ENCODE data around the gene SLC39A6. TPM values are rescaled to one million over a fixed set of nuclear protein-coding genes. Genes with fewer than 3 reads are reported as not detected.

Gene SLC39A6
- total and polyA plus RNA-seq, 2 experiments from 2014 or later = 20.8 to 47.3 TPM

- TF ChIP-seq EZH2phosphoT487 (IDR thresholded peaks at IDR 0.05; ENCODE audit: unreplicated experiment) = no peak
- TF ChIP-seq ZNF114 (CRISPR knock-in tag; IDR thresholded peaks at IDR 0.05) = no peak
- no peak for TF ChIP-seq STAT1 (IDR thresholded peaks at IDR 0.05; ENCODE audit: unreplicated experiment)
- TF ChIP-seq, protein P1, sequence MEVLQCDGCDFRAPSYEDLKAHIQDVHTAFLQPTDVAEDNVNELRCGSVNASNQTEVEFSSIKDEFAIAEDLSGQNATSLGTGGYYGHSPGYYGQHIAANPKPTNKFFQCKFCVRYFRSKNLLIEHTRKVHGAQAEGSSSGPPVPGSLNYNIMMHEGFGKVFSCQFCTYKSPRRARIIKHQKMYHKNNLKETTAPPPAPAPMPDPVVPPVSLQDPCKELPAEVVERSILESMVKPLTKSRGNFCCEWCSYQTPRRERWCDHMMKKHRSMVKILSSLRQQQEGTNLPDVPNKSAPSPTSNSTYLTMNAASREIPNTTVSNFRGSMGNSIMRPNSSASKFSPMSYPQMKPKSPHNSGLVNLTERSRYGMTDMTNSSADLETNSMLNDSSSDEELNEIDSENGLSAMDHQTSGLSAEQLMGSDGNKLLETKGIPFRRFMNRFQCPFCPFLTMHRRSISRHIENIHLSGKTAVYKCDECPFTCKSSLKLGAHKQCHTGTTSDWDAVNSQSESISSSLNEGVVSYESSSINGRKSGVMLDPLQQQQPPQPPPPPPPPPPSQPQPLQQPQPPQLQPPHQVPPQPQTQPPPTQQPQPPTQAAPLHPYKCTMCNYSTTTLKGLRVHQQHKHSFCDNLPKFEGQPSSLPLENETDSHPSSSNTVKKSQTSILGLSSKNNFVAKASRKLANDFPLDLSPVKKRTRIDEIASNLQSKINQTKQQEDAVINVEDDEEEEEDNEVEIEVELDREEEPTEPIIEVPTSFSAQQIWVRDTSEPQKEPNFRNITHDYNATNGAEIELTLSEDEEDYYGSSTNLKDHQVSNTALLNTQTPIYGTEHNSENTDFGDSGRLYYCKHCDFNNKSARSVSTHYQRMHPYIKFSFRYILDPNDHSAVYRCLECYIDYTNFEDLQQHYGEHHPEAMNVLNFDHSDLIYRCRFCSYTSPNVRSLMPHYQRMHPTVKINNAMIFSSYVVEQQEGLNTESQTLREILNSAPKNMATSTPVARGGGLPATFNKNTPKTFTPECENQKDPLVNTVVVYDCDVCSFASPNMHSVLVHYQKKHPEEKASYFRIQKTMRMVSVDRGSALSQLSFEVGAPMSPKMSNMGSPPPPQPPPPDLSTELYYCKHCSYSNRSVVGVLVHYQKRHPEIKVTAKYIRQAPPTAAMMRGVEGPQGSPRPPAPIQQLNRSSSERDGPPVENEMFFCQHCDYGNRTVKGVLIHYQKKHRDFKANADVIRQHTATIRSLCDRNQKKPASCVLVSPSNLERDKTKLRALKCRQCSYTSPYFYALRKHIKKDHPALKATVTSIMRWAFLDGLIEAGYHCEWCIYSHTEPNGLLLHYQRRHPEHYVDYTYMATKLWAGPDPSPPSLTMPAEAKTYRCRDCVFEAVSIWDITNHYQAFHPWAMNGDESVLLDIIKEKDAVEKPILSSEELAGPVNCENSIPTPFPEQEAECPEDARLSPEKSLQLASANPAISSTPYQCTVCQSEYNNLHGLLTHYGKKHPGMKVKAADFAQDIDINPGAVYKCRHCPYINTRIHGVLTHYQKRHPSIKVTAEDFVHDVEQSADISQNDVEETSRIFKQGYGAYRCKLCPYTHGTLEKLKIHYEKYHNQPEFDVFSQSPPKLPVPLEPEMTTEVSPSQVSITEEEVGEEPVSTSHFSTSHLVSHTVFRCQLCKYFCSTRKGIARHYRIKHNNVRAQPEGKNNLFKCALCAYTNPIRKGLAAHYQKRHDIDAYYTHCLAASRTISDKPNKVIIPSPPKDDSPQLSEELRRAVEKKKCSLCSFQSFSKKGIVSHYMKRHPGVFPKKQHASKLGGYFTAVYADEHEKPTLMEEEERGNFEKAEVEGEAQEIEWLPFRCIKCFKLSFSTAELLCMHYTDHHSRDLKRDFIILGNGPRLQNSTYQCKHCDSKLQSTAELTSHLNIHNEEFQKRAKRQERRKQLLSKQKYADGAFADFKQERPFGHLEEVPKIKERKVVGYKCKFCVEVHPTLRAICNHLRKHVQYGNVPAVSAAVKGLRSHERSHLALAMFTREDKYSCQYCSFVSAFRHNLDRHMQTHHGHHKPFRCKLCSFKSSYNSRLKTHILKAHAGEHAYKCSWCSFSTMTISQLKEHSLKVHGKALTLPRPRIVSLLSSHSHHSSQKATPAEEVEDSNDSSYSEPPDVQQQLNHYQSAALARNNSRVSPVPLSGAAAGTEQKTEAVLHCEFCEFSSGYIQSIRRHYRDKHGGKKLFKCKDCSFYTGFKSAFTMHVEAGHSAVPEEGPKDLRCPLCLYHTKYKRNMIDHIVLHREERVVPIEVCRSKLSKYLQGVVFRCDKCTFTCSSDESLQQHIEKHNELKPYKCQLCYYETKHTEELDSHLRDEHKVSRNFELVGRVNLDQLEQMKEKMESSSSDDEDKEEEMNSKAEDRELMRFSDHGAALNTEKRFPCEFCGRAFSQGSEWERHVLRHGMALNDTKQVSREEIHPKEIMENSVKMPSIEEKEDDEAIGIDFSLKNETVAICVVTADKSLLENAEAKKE (CRISPR knock-in tag; IDR thresholded peaks at IDR 0.05) = no peak
- TF ChIP-seq ZNF331 (CRISPR knock-in tag; IDR thresholded peaks at IDR 0.05; ENCODE audit: low read depth) = no peak
- no peak for TF ChIP-seq POLR2AphosphoS5 (IDR thresholded peaks at IDR 0.05; ENCODE audit: low read depth)
- TF ChIP-seq NANOG (IDR thresholded peaks at IDR 0.05; ENCODE audit: borderline replicate concordance) = no peak
- TF ChIP-seq EZH2 (IDR thresholded peaks at IDR 0.05; ENCODE audit: low read depth, unreplicated experiment) = no peak
- TF ChIP-seq CTCF (conservative IDR thresholded peaks at IDR 0.05; ENCODE audit: low read depth in 2 of 2) = no peak
- TF ChIP-seq, protein P2, sequence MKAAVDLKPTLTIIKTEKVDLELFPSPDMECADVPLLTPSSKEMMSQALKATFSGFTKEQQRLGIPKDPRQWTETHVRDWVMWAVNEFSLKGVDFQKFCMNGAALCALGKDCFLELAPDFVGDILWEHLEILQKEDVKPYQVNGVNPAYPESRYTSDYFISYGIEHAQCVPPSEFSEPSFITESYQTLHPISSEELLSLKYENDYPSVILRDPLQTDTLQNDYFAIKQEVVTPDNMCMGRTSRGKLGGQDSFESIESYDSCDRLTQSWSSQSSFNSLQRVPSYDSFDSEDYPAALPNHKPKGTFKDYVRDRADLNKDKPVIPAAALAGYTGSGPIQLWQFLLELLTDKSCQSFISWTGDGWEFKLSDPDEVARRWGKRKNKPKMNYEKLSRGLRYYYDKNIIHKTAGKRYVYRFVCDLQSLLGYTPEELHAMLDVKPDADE (IDR thresholded peaks at IDR 0.05) = no peak
- TF ChIP-seq JUNB (IDR thresholded peaks at IDR 0.05; ENCODE audit: unreplicated experiment) = no peak
- TF ChIP-seq CREB1 (CRISPR knock-in tag; IDR thresholded peaks at IDR 0.05; ENCODE audit: low read depth) = no peak
- TF ChIP-seq REST (IDR thresholded peaks at IDR 0.05; ENCODE audit: unreplicated experiment) = no peak
Measured at GRCh38 chr18:36139245-36139644, 10.1 kb upstream of the SLC39A6 start.

More at GRCh38 chr18:36139245-36139644, 10.1 kb upstream of the SLC39A6 start:
- Histone ChIP-seq H4K20me1 (replicated peaks; ENCODE audit: insufficient read depth) (peaks cover 36% of the 10 kb centered on the region), H3K27me3 (ENCODE audit: insufficient read depth) (no peaks in the 10 kb centered on the region), H3K4me3 (no peak overlapping the region), H3K36me3 (ENCODE audit: insufficient read depth) (peaks cover 70% of the 10 kb centered on the region), H3F3A (replicated peaks; ENCODE audit: low read depth) (no peaks in the 10 kb centered on the region), H2AFZ (no peak overlapping the region), H3K4me1 (ENCODE audit: insufficient read depth) (no peaks in the 10 kb centered on the region), H3K9me2 (ENCODE audit: insufficient read depth) (no peaks in the 10 kb centered on the region), H3K79me2 (replicated peaks; ENCODE audit: insufficient read depth) (peaks cover 29% of the 10 kb centered on the region), H3K4me2 (no peak overlapping the region), H3K27ac (ENCODE audit: low read depth) (no peak overlapping the region)
- Mint-ChIP-seq H3K27ac (no peak overlapping the region), H3K4me3 (no peak overlapping the region), H3K4me1 (no peaks in the 10 kb centered on the region), H3K36me3 (ENCODE audit: low read depth) (peaks cover 76% of the 10 kb centered on the region), H3K9me3 (no peaks in the 10 kb centered on the region), H3K27me3 (ENCODE audit: insufficient read depth, low read depth, poor library complexity) (no peaks in the 10 kb centered on the region)
- ATAC-seq = peak; percentile 41; the same call in 2 of the 3 replicates
- no peak for DNase-seq (ENCODE audit: low spot score)

All from GM23338 (cell line).